Transverse colon (tissue), 4 donors: ENCODE results near the gene ALDH4A1.

Experiments
- EP300 ChIP-seq: sonication (generic); formaldehyde crosslinking; IDR thresholded peaks from one replicate; pipeline ENCODE4 v1.6.1; 2017; ENCODE audit warnings: antibody characterized with exemption, low read depth
- POLR2A ChIP-seq: fragments of 450-650 bp; IDR thresholded peaks from one replicate; pipeline ENCODE4 v1.6.1; 2016; ENCODE audit warnings: antibody characterized with exemption, mild to moderate bottlenecking, moderate library complexity
- POLR2AphosphoS5 ChIP-seq, 3 donors: sonication (generic); formaldehyde crosslinking; IDR thresholded peaks; one replicate each; pipeline ENCODE4 v1.6.1; 2016; ENCODE audit warnings: antibody characterized with exemption in 3 of 3
- TF ChIP-seq, protein P1 (sequence below), 5 experiments: fragments of 200-600 bp in 3 of 5; fragments of 450-650 bp in 2 of 5; sonication (generic) in 3 of 5; IDR thresholded peaks; 1 replicate in 2 of 5; 2 replicates in 3 of 5; pipeline ENCODE4 v1.5.1; 2016 to 2017; ENCODE audit warnings: antibody characterized with exemption in 5 of 5, inconsistent platforms in 3 of 5, mild to moderate bottlenecking in 2 of 5, moderate library complexity in 1 of 5

DNA sequence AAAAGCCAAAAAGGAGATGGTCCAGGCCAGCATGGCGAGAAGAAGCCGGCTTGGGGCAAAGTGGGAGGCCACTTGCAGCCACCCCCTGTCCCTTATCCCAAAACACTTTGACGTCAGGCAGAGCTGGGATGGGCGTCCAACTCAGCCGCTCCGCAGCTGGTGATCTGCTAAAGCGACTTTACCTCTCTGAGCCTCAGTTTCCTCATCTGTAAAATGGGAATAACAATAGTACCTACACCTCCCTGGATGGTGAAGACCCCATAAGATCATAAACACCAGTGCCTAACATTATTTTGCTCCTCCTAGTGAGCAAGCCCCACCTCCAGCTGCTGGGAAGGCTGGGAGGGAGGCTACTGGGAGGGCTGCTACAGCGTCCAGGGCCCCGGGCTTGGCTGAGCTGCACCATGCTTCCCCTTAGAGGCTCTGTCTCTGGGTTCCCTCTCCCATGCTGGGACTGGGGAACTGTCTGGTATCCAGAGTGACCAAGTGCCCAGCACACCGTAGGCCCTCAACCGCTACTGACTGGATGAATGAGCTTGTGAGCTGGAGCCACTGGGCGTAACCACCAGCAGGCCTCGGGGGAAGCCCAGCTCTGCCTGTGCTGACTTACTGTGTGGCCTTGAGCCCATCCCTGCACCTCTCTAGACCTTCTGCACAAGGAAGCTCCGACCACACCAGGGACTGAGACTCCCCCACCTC lies 35.8 kb upstream of the ALDH4A1 start:
- TF ChIP-seq, protein P1, sequence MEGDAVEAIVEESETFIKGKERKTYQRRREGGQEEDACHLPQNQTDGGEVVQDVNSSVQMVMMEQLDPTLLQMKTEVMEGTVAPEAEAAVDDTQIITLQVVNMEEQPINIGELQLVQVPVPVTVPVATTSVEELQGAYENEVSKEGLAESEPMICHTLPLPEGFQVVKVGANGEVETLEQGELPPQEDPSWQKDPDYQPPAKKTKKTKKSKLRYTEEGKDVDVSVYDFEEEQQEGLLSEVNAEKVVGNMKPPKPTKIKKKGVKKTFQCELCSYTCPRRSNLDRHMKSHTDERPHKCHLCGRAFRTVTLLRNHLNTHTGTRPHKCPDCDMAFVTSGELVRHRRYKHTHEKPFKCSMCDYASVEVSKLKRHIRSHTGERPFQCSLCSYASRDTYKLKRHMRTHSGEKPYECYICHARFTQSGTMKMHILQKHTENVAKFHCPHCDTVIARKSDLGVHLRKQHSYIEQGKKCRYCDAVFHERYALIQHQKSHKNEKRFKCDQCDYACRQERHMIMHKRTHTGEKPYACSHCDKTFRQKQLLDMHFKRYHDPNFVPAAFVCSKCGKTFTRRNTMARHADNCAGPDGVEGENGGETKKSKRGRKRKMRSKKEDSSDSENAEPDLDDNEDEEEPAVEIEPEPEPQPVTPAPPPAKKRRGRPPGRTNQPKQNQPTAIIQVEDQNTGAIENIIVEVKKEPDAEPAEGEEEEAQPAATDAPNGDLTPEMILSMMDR (IDR thresholded peaks at IDR 0.05) = no peak
- no peak for TF ChIP-seq POLR2A
- TF ChIP-seq POLR2AphosphoS5 (IDR thresholded peaks at IDR 0.05) = no peak
- TF ChIP-seq EP300 = no peak
